Colonic mucosa (tissue), 4 donors: ENCODE measurements around the gene SNAPC4. TPM values are rescaled to one million over a fixed set of nuclear protein-coding genes. Genes with fewer than 3 reads are reported as not detected.

Source experiments
- DNase-seq: peaks from one replicate; pipeline ENCODE4 v3.0.0-alpha.2; 2020
- H3K27ac ChIP-seq: fragments of 200-600 bp; one replicate; pipeline ENCODE4 v1.8.0; 2021
- H3K27me3 ChIP-seq: fragments of 200-600 bp; one replicate; pipeline ENCODE4 v1.8.0; 2021
- H3K36me3 ChIP-seq: fragments of 200-600 bp; one replicate; pipeline ENCODE4 v1.8.0; 2021
- H3K4me1 ChIP-seq: fragments of 200-600 bp; one replicate; pipeline ENCODE4 v1.8.0; 2021; ENCODE audit warnings: mild to moderate bottlenecking
- H3K4me3 ChIP-seq: fragments of 200-600 bp; one replicate; pipeline ENCODE4 v1.8.0; 2021
- H3K9ac ChIP-seq, 2 donors: one replicate each; pipeline ENCODE4 v1.7.0; 2013; ENCODE audit warnings: control low read depth in 2 of 2, low read depth in 2 of 2, low read length in 2 of 2
- H3K9me3 ChIP-seq: fragments of 200-600 bp; one replicate; pipeline ENCODE4 v1.8.0; 2021
- intact Hi-C: fragments of 100-400 bp; cut with DNase I; formaldehyde crosslinking; loops from one replicate; pipeline ENCODE4 v1.14.1; 2022
- total RNA-seq, 2 donors: library from RNA; stranded (reverse); fragmentation: NEBNext Ultra II Directional in 1 of 2; extraction: Animal tissue kit (Norgen Biotek cat#: 25700) in 1 of 2; gene quantifications; one replicate each; pipeline ENCODE4 v1.2.1, GENCODE V29; 2021
- TF ChIP-seq, protein P1 (sequence below): fragments of 200-600 bp; IDR thresholded peaks from one replicate; pipeline ENCODE4 v1.8.0; 2022; ENCODE audit warnings: antibody characterized with exemption, mild to moderate bottlenecking
- donor health status: healthy.
- donor health status: DM: no; HTN: no; CAD: no.
- donor health status: DM: no; HTN: no; CAD: no.

The SNAPC4 gene
- total RNA-seq, 2 donors from 2014 or later: 6.0 to 9.7 TPM

DNA sequence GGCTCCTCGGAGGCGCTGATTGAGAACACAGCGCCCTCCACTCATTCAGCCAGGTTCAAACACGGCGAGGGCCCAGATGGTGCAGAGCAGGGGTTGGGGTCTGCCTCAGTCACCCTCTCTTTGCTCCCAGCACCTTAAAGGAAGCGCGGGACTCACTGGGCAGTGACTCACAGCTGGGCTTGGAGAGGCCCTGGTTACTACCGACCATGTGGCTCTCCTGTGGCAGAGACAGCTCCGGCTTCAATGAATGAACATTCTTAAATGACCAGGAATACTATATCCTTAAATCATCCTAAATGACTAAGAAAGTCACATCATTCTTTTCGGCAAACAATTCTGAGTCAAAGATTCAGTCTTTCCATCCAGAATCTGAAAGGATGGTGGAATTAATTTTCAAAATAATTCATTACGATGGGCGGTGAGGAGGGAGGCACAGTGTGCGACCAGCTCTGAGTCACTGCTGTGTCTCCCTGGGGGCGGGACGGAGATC is 41.3 kb upstream of the SNAPC4 start:
- Histone ChIP-seq H3K9me3 (no peaks in the 10 kb centered on the region), H3K4me1 (peaks cover 11% of the 10 kb centered on the region), H3K36me3 (peaks cover 17% of the 10 kb centered on the region), H3K9ac (no peak overlapping the region), H3K27me3 (no peaks in the 10 kb centered on the region), H3K4me3 (no peak overlapping the region), H3K27ac (no peak overlapping the region)
- no peak for DNase-seq
- intact Hi-C loops: no loop called here
- TF ChIP-seq, protein P1, sequence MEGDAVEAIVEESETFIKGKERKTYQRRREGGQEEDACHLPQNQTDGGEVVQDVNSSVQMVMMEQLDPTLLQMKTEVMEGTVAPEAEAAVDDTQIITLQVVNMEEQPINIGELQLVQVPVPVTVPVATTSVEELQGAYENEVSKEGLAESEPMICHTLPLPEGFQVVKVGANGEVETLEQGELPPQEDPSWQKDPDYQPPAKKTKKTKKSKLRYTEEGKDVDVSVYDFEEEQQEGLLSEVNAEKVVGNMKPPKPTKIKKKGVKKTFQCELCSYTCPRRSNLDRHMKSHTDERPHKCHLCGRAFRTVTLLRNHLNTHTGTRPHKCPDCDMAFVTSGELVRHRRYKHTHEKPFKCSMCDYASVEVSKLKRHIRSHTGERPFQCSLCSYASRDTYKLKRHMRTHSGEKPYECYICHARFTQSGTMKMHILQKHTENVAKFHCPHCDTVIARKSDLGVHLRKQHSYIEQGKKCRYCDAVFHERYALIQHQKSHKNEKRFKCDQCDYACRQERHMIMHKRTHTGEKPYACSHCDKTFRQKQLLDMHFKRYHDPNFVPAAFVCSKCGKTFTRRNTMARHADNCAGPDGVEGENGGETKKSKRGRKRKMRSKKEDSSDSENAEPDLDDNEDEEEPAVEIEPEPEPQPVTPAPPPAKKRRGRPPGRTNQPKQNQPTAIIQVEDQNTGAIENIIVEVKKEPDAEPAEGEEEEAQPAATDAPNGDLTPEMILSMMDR: no peak

DNA sequence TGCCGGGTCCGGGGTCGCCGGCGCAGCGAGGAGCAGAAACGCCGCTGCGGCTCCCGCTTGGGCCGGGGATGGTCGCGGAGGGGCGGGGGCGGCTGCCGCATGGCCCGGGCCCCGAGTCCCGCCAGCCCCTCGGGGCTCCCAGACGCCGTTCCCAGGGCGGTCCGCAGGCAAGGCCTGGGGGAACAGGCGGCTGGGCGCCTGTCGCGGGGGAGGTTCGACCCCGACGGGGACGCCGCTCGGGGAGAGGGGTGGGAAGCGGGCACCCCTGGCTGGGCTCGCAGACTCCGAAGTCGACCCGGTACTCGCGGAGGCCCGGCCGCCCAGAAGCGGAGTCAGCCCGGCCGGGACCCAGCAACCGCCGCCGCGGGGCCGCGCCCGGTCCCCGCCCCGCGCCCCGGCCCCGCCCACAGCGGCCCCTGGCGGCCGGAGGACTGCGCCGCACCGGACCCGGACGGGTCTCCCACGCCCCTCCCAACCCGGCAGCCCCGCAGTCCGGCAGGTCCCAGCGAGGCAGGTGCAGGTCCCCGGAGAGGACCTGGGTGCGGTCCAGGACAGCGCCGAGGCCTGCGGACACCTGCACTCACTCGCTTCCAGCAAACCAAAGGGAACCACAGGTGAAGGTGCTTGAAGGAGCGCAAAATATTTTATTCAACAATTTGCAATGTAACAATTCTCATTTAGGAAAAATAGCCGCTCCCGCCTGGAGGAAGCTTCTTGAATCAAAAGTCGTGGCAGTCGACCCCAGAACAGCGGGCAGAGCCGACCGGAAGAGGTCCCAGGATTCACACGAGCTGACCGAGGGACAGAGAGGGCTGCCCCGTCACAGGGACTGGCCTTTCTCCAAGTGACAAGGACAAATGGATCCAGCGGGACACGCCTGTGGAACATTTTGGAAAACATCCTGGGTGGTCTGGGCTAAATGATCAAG is 39.8 kb upstream of the SNAPC4 start, which contains the start of gene INPP5E:
Gene INPP5E, minus strand, starts transcription at position 365 of the 928 bp plus-strand sequence. CDS start 426 bp downstream, outside the sequence.
- Histone ChIP-seq H3K9me3 (no peaks in the 10 kb centered on the region), H3K9ac (peak within 1 kb of the TSS; percentile 73 to 90), H3K27ac (peak within 1 kb of the TSS; percentile 47), H3K27me3 (no peaks in the 10 kb centered on the region), H3K36me3 (peaks cover 17% of the 10 kb centered on the region), H3K4me3 (peak within 1 kb of the TSS; percentile 97), H3K4me1 (peaks cover 11% of the 10 kb centered on the region)
- DNase-seq: peak; percentile 75
- intact Hi-C loops: no loop called here
- TF ChIP-seq, protein P1: peak; percentile 46

DNA sequence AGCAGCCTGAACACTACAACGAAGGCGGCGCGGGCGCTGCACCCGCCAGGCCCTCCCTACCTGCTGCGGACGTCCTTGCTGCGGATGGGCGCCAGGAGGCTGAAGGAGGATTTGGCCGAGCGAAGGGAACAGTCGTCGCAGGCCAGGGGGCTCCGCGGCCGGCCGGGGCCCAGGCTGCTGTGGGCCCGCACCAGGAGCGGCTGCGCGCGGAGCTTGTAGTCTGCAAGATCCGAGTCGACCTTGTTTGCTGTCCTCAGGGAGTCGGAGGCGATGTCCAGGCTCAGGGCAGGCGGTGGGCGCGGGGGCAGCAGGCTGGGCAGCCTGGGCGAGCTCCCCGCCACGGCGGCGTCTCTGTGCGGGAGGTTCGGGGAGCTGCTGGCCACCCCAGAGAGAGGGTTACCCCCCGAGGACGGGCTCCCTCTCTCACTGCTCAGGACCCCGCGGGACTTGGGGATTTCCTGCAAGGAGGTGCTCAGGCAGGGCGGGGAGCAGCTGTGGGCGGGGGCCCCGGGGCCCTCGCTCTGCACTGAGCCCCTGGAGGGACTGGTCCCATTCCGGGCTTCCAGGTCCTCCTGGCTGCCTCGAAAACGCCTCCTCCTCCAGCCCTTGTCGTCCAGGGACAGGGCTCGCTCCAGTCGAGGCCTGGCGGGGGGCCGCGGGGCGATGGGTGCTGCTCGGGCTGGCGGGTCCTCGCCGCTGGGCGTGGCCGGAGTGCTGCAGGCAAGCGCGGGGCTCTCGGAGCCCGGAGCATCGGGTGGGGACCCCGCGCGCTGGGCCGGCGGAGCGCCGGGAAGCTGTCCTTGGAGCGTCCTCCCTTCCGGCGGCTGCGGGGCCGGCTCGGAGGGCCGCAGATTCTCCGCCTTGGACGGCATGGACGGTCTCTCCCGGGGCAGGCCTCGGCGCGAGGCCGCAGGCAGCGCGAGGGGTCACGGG is 38.8 kb upstream of the SNAPC4 start:
- intact Hi-C loops: no loop called here
- H3K9ac ChIP-seq: peak overlapping the region; percentile 73 to 90
- peak; percentile 37 for DNase-seq
- H3K27ac ChIP-seq: peak overlapping the region; percentile 47
- H3K27me3 ChIP-seq: no peaks in the 10 kb centered on the region
- TF ChIP-seq, protein P1: no peak
- peak overlapping the region; percentile 97 for H3K4me3 ChIP-seq
- H3K9me3 ChIP-seq: no peaks in the 10 kb centered on the region
- peaks cover 11% of the 10 kb centered on the region for H3K4me1 ChIP-seq
- peaks cover 13% of the 10 kb centered on the region for H3K36me3 ChIP-seq

DNA sequence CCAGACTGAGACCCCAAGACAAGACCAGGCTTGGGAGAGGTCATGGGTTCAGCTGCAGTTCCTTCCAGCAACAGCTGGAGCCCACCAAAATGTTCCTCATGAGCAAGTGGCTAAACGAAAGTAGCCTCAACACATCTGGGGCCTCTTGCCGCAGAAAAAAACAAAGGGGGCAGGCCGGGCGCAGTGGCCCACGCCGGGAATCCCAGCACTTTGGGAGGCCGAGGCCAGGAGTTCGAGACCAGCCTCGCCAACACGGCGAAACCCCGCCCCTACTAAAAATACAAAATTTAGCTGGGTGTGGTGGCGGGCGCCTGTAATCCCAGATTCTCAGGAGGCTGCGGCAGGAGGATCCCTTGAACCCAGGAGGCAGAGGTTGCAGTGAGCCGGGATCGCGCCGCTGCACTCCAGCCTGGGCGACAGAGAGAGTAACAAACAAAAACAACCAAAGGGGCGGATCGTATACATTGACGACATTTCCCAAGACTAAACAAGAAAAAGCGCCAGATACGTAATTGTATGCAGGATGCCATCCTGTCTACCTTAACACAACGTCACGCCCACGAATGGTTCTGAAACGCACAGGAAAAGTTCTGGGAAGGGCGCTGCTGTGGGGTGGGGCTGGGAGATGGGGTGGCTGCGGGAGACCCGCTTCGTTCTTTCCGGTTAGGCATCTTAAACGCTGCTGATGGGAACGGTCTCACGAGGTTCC is 38.0 kb upstream of the SNAPC4 start:
- TF ChIP-seq, protein P1: no peak
- H3K36me3 ChIP-seq: peaks cover 4% of the 10 kb centered on the region
- peaks cover 11% of the 10 kb centered on the region for H3K4me1 ChIP-seq
- no peak overlapping the region for H3K27ac ChIP-seq
- no peak for DNase-seq
- peak overlapping the region; percentile 97 for H3K4me3 ChIP-seq
- H3K9ac ChIP-seq: peak overlapping the region; percentile 43 to 73
- H3K9me3 ChIP-seq: no peaks in the 10 kb centered on the region
- H3K27me3 ChIP-seq: no peaks in the 10 kb centered on the region
- intact Hi-C loops: no loop called here
